Astrocyte of the cerebellum (primary cell): ENCODE measurements around the gene MED8.

Source experiments
- DNase-seq: peaks from one replicate; pipeline ENCODE4 v3.0.0-alpha.2; 2011; ENCODE audit warnings: low read depth
- H3K4me3 ChIP-seq: 2 replicates; pipeline ENCODE4 v1.5.1; 2011; ENCODE audit warnings: mild to moderate bottlenecking, low read depth, low read length, moderate library complexity
- in situ Hi-C: cut with HindIII; loops from 2 replicates; pipeline ENCODE4 v1.10.0; 2017; ENCODE audit warnings: low sequenced_read_pairs
- TF ChIP-seq, protein P1 (sequence below): IDR thresholded peaks from 2 replicates; pipeline ENCODE4 v1.5.1; 2012; ENCODE audit warnings: low read length, low read depth, moderate library complexity, mild to moderate bottlenecking; ENCODE audit errors: missing control alignments

The MED8 gene

DNA sequence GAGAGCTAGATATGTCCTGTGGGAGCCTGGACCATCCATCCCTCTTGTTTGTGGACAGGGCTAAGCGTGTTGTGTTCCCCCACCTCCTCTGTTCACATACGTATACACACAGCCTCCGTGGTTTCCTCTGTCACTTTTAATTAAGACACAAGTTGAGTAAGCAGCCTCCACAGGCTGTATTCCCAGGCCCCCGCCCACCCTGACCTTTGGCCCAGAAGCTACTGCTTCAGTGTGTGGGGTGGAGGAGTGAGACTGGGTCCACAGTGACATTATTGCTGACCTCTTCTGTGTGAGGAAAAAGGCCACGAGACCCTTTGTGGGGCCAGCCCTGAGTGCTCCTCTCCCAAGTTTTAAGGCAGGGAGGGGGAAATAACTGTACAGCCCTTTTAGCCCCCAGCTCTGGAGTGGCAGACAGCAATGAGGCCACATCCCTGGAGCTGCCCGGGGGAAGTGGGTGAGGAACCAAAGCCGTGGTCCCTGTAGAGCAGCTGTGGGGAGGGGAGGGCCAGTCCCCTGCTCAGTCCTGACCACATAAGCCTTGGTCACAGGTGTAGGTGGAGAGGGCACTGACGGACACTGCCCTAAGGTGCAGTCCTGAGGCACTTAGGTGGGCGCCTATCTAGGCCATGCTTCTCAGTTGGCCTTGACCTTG lies 26.2 kb downstream of the MED8 start:
- in situ Hi-C loops, result no loop called here
- no peak for DNase-seq
- TF ChIP-seq, protein P1, sequence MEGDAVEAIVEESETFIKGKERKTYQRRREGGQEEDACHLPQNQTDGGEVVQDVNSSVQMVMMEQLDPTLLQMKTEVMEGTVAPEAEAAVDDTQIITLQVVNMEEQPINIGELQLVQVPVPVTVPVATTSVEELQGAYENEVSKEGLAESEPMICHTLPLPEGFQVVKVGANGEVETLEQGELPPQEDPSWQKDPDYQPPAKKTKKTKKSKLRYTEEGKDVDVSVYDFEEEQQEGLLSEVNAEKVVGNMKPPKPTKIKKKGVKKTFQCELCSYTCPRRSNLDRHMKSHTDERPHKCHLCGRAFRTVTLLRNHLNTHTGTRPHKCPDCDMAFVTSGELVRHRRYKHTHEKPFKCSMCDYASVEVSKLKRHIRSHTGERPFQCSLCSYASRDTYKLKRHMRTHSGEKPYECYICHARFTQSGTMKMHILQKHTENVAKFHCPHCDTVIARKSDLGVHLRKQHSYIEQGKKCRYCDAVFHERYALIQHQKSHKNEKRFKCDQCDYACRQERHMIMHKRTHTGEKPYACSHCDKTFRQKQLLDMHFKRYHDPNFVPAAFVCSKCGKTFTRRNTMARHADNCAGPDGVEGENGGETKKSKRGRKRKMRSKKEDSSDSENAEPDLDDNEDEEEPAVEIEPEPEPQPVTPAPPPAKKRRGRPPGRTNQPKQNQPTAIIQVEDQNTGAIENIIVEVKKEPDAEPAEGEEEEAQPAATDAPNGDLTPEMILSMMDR, result no peak
- H3K4me3 ChIP-seq, result no peak overlapping the region

DNA sequence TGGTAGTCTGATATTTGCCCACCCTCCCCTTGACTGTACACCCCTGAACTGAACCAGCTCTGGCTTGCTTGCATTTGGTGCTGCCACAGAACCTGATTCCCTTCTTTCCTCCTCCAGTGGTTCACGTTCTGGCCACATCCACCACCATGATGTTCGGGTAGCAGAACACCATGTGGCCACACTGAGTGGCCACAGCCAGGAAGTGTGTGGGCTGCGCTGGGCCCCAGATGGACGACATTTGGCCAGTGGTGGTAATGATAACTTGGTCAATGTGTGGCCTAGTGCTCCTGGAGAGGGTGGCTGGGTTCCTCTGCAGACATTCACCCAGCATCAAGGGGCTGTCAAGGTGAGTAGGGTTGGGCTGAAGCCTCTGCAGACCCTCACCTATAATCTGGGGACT lies 29.0 kb downstream of the MED8 start:
- TF ChIP-seq, protein P1, result no peak
- peak overlapping the region; percentile 18 for H3K4me3 ChIP-seq
- DNase-seq, result no peak
- in situ Hi-C loops, result no loop called here

DNA sequence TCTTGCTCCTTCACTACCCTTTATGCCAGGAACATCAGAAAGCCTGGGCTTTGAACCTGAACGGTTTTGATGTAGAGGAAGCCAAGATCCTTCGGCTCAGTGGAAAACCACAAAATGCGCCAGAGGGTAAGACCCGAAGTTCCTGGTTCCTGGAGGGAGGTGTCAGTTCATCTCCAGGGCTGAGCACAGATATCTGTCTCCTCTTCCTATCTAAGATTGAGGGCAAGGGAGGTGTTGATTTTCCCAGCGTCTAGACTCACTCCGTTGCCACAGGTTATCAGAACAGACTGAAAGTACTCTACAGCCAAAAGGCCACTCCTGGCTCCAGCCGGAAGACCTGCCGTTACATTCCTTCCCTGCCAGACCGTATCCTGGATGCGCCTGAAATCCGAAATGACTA lies 29.9 kb downstream of the MED8 start:
- in situ Hi-C loops, result no loop called here
- TF ChIP-seq, protein P1, result no peak
- DNase-seq, result no peak
- H3K4me3 ChIP-seq, result peak overlapping the region; percentile 65

DNA sequence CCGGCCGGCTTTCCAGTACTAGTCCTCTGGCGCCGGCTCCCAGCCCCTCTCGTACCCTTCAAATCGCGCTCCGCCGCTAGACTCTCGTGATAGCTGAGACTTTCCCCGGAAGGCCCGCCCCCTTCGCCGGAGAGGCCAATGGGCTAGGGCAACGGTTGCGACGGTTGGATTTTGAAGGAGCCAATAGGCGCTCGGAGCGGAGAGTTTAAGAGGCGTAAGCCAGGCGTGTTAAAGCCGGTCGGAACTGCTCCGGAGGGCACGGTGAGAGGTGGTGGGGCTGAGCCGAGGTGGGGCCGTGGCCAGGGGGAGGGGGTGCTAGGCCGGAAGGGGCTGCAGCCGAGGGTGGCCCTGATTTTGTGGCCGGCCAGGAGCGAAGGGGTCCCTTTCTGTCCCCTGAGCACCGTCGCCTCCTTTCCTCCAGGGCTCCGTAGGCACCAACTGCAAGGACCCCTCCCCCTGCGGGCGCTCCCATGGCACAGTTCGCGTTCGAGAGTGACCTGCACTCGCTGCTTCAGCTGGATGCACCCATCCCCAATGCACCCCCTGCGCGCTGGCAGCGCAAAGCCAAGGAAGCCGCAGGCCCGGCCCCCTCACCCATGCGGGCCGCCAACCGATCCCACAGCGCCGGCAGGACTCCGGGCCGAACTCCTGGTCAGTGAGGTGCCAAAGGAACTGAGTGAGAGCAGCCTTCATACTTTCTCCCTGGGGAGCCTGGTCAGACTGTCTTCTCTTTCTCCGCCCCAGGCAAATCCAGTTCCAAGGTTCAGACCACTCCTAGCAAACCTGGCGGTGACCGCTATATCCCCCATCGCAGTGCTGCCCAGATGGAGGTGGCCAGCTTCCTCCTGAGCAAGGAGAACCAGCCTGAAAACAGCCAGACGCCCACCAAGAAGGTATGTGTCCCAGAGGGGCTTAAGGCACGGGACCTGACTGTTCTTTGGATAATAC lies 30.6 kb downstream of the MED8 start, which contains the start of gene CDC20:
Gene CDC20, plus strand, starts transcription at position 236 of the 948 bp plus-strand sequence. Its CDS starts 235 bp downstream, at position 471.
- in situ Hi-C loops, result no loop called here
- peak within 1 kb of the TSS; percentile 65 for H3K4me3 ChIP-seq
- peak; percentile 87 for DNase-seq
- TF ChIP-seq, protein P1, result no peak

DNA sequence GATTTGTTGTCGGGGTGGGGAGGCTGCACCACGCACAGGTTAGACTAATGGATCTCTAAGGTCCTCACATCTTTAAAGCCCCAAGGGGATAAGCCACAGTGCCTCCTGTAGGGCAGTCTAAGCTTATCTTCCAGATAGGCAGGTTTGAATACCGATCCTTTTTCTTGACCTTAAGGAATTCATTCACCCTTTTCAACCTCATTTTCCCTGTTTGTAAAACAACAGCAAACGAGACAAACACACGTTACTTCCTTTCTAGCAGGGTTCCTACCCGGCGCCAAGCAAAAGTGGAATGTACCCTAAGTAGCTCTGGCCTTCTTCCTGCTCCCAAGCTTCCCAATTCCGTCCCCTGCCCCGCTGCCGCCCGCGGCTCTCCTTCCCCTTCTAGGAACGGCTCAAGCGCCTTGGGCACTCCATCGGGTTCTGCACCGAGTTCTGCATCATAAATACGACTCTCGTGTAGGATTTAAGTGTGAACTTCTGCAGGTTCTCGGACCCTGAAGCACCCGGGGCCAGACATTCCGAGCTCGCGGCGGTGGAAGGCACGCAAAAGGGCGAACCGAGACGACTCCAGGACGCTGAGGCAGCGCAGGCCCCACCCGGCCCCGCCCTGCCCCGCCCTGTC lies 31.4 kb downstream of the MED8 start:
- TF ChIP-seq, protein P1, result peak; percentile 43
- in situ Hi-C loops, result no loop called here
- peak overlapping the region; percentile 65 for H3K4me3 ChIP-seq
- DNase-seq, result no peak

DNA sequence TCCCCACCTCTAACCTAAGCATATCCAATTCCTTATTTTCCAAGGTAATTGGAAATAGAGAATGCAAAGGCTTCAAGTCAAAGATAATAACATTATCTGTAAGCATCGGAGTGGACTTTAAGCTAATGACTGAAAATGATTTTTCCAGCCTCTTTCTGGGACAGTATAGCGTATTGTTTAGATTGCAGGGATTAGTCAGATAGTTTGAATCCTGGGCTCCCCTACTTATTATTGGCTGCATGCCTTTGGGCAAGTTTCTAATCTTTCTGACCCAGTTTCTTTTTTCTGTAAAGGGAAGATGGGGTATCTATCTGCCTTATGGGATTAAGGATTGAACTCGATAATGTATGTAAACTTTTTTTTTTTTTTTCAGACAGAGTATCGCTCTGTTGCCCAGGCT lies 32.3 kb downstream of the MED8 start:
- no peak overlapping the region for H3K4me3 ChIP-seq
- TF ChIP-seq, protein P1, result no peak
- DNase-seq, result no peak
- in situ Hi-C loops, result no loop called here
